GM19397 (cell line): ENCODE measurements around the gene FGF2.
A peak's percentile ranks its signal among the peaks of the same experiment; 100 is the strongest.
"Not testable (repeated sequence)": the region's sequence is repeated elsewhere in the genome, so short reads cannot be mapped to it uniquely, and the experiment has no call there.

Experiments used
- ATAC-seq: cut with Tn5 transposase; IDR thresholded peaks from one replicate; pipeline ENCODE4 v1.9.1; 2021; ENCODE audit warnings: mild to moderate bottlenecking, moderate library complexity; ENCODE audit not compliant: unreplicated experiment

The FGF2 gene

GRCh38 chr4:122826553-122827257 lies at the start of gene FGF2:
Gene FGF2 (plus strand): TSS chr4:122826831. CDS start chr4:122827175, 344 bp downstream.
- ATAC-seq = peak; percentile 31

- no peak for ATAC-seq
Measured at GRCh38 chr4:122776916-122777315, 49.7 kb upstream of the FGF2 start.

GRCh38 chr4:122777846-122778673 lies 48.6 kb upstream of the FGF2 start:
- no peak for ATAC-seq

GRCh38 chr4:122781486-122781885 lies 45.1 kb upstream of the FGF2 start:
- no peak for ATAC-seq

- ATAC-seq = no peak
Measured at GRCh38 chr4:122783301-122784215, 43.1 kb upstream of the FGF2 start.

GRCh38 chr4:122784261-122784660 lies 42.4 kb upstream of the FGF2 start:
- ATAC-seq = no peak

GRCh38 chr4:122785099-122785498 lies 41.5 kb upstream of the FGF2 start:
- ATAC-seq = no peak

- not testable (repeated sequence) for ATAC-seq
Measured at GRCh38 chr4:122786296-122786695, 40.3 kb upstream of the FGF2 start.

- not testable (repeated sequence) for ATAC-seq
Measured at GRCh38 chr4:122786920-122787319, 39.7 kb upstream of the FGF2 start.

GRCh38 chr4:122787940-122788339 lies 38.7 kb upstream of the FGF2 start:
- no peak for ATAC-seq

- ATAC-seq = no peak
Measured at GRCh38 chr4:122788935-122789334, 37.7 kb upstream of the FGF2 start.

GRCh38 chr4:122793811-122794210 lies 32.8 kb upstream of the FGF2 start:
- no peak for ATAC-seq

GRCh38 chr4:122796801-122797404 lies 29.7 kb upstream of the FGF2 start:
- no peak for ATAC-seq

GRCh38 chr4:122797405-122798094 lies 29.1 kb upstream of the FGF2 start:
- no peak for ATAC-seq

- ATAC-seq = no peak
Measured at GRCh38 chr4:122798101-122798500, 28.5 kb upstream of the FGF2 start.

GRCh38 chr4:122798917-122799316 lies 27.7 kb upstream of the FGF2 start:
- ATAC-seq = no peak

GRCh38 chr4:122803788-122804208 lies 22.8 kb upstream of the FGF2 start:
- no peak for ATAC-seq

- ATAC-seq = no peak
Measured at GRCh38 chr4:122806981-122807679, 19.5 kb upstream of the FGF2 start.

- ATAC-seq = no peak
Measured at GRCh38 chr4:122810669-122811068, 16.0 kb upstream of the FGF2 start.
